ENCODE results near the gene TAOK1. TPM values are rescaled to one million over a fixed set of nuclear protein-coding genes. Genes with fewer than 3 reads are reported as not detected.

Gene TAOK1
- total and polyA plus RNA-seq, 2 donors (not counting 1 experiment from before 2014, with no cell fraction given), result 9.8 to 80.7 TPM

DNA sequence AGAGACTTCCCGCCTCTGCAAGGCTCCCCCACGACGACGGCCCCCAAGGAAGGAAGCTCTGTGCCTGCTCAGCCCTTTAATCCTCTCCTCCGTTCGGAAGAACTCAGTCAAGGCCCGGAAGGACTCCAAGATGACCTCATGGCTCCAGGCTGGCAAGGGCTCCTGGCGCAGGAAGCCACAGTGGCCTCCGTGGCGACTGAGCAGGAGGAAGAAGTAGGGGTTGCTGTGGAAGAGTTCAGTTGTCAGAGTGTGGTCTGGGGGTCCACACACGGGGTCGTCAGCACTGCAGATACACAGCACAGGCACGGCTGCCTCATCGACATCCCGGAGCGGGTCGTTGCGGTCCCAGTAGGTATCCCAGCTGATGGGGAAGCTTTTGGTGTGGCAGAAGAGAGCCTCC is 172.5 kb downstream of the TAOK1 start:
- no peak overlapping the region for H3K9ac ChIP-seq (ENCODE audit: low read length)
- peaks cover 70% of the 10 kb centered on the region for H3K4me1 Mint-ChIP-seq
- peaks cover 0 to 9% of the 10 kb centered on the region in 2 experiments for H3K36me3 ChIP-seq (replicated peaks in 1 of 2; ENCODE audit: control extremely low read depth in 1 of 2, control insufficient read depth in 1 of 2, extremely low read depth in 1 of 2, insufficient read depth in 2 of 2, low read length in 1 of 2)
- no peaks in the 10 kb centered on the region for H3K27me3 Mint-ChIP-seq
- H3K27ac ChIP-seq (ENCODE audit: low read length in 2 of 2), result peak overlapping the region; percentile 60 to 74
- no peak for DNase-seq
- peaks cover 74 to 86% of the 10 kb centered on the region in 2 donors for H3K4me1 ChIP-seq (ENCODE audit: control insufficient read depth in 2 of 2, insufficient read depth in 2 of 2, low read length in 2 of 2)
- CTCF ChIA-PET, result interaction anchor here (0.8 to 7.9 kb wide), 6 partner anchors 9 to 55 kb away, joined by 3 to 39 read pairs (median 6); no protein-coding TSS in a partner anchor
- WGBS (ENCODE audit: insufficient coverage), result 89% methylated on average over 18 of the region's 18 CpGs
- H3K4me3 ChIP-seq (ENCODE audit: control extremely low read depth in 1 of 5, extremely low read depth in 1 of 5, insufficient read depth in 1 of 5, low read depth in 2 of 5, low read length in 4 of 5), result no peak overlapping the region
- H2AFZ ChIP-seq (ENCODE audit: insufficient read depth, low read depth, low read length, poor library complexity, severe bottlenecking), result no peak overlapping the region
- no peaks in the 10 kb centered on the region for H4K20me1 ChIP-seq (ENCODE audit: control insufficient read depth, insufficient read depth, low read length, poor library complexity, severe bottlenecking)
- H3K9me3 ChIP-seq (ENCODE audit: control extremely low read depth in 1 of 3, control insufficient read depth in 2 of 3, insufficient read depth in 1 of 3, low read length in 2 of 3), result no peaks in the 10 kb centered on the region
- POLR2A ChIA-PET, result interaction anchor here (0.9 to 1.7 kb wide), 4 partner anchors 10 to 54 kb away, joined by 3 read pairs; no protein-coding TSS in a partner anchor
- intact Hi-C loops (cut with micrococcal nuclease), result loop anchor here (10.0 kb wide), 3 partner anchors 418 to 918 kb away; partner anchors contain the start of genes BLTP2 and PHF12
- H3K27me3 ChIP-seq (replicated peaks in 1 of 4; ENCODE audit: control extremely low read depth in 1 of 4, control insufficient read depth in 3 of 4, insufficient read depth in 4 of 4, low read length in 3 of 4), result no peaks in the 10 kb centered on the region
- H3K79me2 ChIP-seq (ENCODE audit: control insufficient read depth, insufficient read depth, low read length), result peaks cover 26% of the 10 kb centered on the region
- H3K27ac Mint-ChIP-seq, result peak overlapping the region; percentile 97
- no peak for ATAC-seq (ENCODE audit: low read depth)
- H3K4me3 Mint-ChIP-seq, result peak overlapping the region; percentile 87
- H3K4me2 ChIP-seq (replicated peaks; ENCODE audit: low read depth, low read length, poor library complexity, severe bottlenecking), result peak overlapping the region; percentile 67
- H3K9me3 Mint-ChIP-seq (ENCODE audit: insufficient read depth), result no peaks in the 10 kb centered on the region
- no peak for TF ChIP-seq EZH2 (IDR thresholded peaks at IDR 0.05; ENCODE audit: borderline replicate concordance, insufficient read depth, low read depth, low read length, poor library complexity, severe bottlenecking)
- TF ChIP-seq, protein P1, sequence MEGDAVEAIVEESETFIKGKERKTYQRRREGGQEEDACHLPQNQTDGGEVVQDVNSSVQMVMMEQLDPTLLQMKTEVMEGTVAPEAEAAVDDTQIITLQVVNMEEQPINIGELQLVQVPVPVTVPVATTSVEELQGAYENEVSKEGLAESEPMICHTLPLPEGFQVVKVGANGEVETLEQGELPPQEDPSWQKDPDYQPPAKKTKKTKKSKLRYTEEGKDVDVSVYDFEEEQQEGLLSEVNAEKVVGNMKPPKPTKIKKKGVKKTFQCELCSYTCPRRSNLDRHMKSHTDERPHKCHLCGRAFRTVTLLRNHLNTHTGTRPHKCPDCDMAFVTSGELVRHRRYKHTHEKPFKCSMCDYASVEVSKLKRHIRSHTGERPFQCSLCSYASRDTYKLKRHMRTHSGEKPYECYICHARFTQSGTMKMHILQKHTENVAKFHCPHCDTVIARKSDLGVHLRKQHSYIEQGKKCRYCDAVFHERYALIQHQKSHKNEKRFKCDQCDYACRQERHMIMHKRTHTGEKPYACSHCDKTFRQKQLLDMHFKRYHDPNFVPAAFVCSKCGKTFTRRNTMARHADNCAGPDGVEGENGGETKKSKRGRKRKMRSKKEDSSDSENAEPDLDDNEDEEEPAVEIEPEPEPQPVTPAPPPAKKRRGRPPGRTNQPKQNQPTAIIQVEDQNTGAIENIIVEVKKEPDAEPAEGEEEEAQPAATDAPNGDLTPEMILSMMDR (IDR thresholded peaks at IDR 0.05), result no peak

DNA sequence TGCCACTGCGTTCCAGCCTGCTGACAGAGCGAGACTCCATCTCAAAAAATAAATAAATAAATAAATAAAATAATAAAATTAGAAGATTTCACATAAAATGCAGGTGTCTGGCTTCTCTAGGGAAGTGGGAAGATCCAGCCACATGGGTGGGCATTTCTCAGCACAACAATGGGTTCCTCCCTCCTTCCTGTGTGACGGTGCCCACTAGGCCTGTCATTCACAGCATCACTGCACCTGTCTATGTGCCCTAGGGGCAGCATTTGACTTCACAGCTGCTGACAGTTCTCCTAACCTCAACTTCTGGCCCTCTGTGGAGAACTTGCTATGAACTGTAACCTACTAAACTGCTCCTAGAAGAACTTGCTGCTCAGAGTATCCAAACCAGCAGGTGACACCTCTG is 173.7 kb downstream of the TAOK1 start:
- POLR2A ChIA-PET, result interaction anchor here (0.7 to 1.1 kb wide), 4 partner anchors 9 to 270 kb away, joined by 3 to 4 read pairs (median 3); partner anchors contain the start of gene NUFIP2
- no peak overlapping the region for H3K4me3 ChIP-seq (ENCODE audit: control extremely low read depth in 1 of 5, extremely low read depth in 1 of 5, insufficient read depth in 1 of 5, low read depth in 2 of 5, low read length in 4 of 5)
- peak overlapping the region; percentile 32 to 52 for H3K27ac ChIP-seq (ENCODE audit: low read length in 2 of 2)

More for the DNA sequence above, 173.7 kb downstream of the TAOK1 start:
- Histone ChIP-seq H3K79me2 (ENCODE audit: control insufficient read depth, insufficient read depth, low read length) (peaks cover 26% of the 10 kb centered on the region), H3K4me1 (ENCODE audit: control insufficient read depth in 2 of 2, insufficient read depth in 2 of 2, low read length in 2 of 2) (peaks cover 65 to 75% of the 10 kb centered on the region in 2 donors), H3K36me3 (replicated peaks in 1 of 2; ENCODE audit: control extremely low read depth in 1 of 2, control insufficient read depth in 1 of 2, extremely low read depth in 1 of 2, insufficient read depth in 2 of 2, low read length in 1 of 2) (peaks cover 0 to 9% of the 10 kb centered on the region in 2 experiments), H3K4me2 (replicated peaks; ENCODE audit: low read depth, low read length, poor library complexity, severe bottlenecking) (peak overlapping the region; percentile 100), H3K9ac (ENCODE audit: low read length) (no peak overlapping the region), H3K27me3 (replicated peaks in 1 of 4; ENCODE audit: control extremely low read depth in 1 of 4, control insufficient read depth in 3 of 4, insufficient read depth in 4 of 4, low read length in 3 of 4) (no peaks in the 10 kb centered on the region), H2AFZ (ENCODE audit: insufficient read depth, low read depth, low read length, poor library complexity, severe bottlenecking) (no peak overlapping the region), H3K9me3 (ENCODE audit: control extremely low read depth in 1 of 3, control insufficient read depth in 2 of 3, insufficient read depth in 1 of 3, low read length in 2 of 3) (no peaks in the 10 kb centered on the region), H4K20me1 (ENCODE audit: control insufficient read depth, insufficient read depth, low read length, poor library complexity, severe bottlenecking) (no peaks in the 10 kb centered on the region)
- peak overlapping the region; percentile 86 for H3K4me3 Mint-ChIP-seq
- DNase-seq, result peak; percentile 77
- H3K27ac Mint-ChIP-seq, result peak overlapping the region; percentile 94
- intact Hi-C loops (cut with micrococcal nuclease), result loop anchor here (10.0 kb wide), 3 partner anchors 419 to 919 kb away; partner anchors contain the start of genes BLTP2 and PHF12
- CTCF ChIA-PET, result interaction anchor here (0.6 to 7.9 kb wide), 7 partner anchors 8 to 321 kb away, joined by 3 to 39 read pairs (median 5); no protein-coding TSS in a partner anchor
- peak; percentile 5 for ATAC-seq (ENCODE audit: low read depth)
- WGBS (ENCODE audit: insufficient coverage), result 22% methylated on average over 1 of the region's 3 CpGs
- peaks cover 61% of the 10 kb centered on the region for H3K4me1 Mint-ChIP-seq
- TF ChIP-seq, protein P1 (IDR thresholded peaks at IDR 0.05), result peak; percentile 14
- no peak for TF ChIP-seq EZH2 (IDR thresholded peaks at IDR 0.05; ENCODE audit: borderline replicate concordance, insufficient read depth, low read depth, low read length, poor library complexity, severe bottlenecking)
- H3K9me3 Mint-ChIP-seq (ENCODE audit: insufficient read depth), result no peaks in the 10 kb centered on the region
- H3K27me3 Mint-ChIP-seq, result no peaks in the 10 kb centered on the region

Data from B cell (primary cell).